BLaER1 treated with 17β-estradiol and CSF1 and Interleukin-3, amounts not matched to agents 10 nM and 100 nM (cell line): ENCODE data around the gene MSX1.

ENCODE experiments used
- H3K27ac ChIP-seq, 11 experiments: shearing (Covaris generic); formaldehyde crosslinking; 2 replicates each; pipeline ENCODE4 v1.8.1; 2022
- H3K27me3 ChIP-seq, 11 experiments: shearing (Covaris generic); formaldehyde crosslinking; 2 replicates each; pipeline ENCODE4 v1.8.1; 2022
- H3K36me3 ChIP-seq, 11 experiments: shearing (Covaris generic); formaldehyde crosslinking; 2 replicates each; pipeline ENCODE4 v1.8.1; 2022
- H3K4me1 ChIP-seq, 10 experiments: shearing (Covaris generic); formaldehyde crosslinking; 2 replicates each; pipeline ENCODE4 v1.8.1; 2022
- H3K4me2 ChIP-seq, 11 experiments: shearing (Covaris generic); formaldehyde crosslinking; 2 replicates each; pipeline ENCODE4 v1.8.1; 2022
- H3K4me3 ChIP-seq, 10 experiments: shearing (Covaris generic); formaldehyde crosslinking; 2 replicates each; pipeline ENCODE4 v1.8.1; 2022
- H3K9ac ChIP-seq, 11 experiments: shearing (Covaris generic); formaldehyde crosslinking; 2 replicates each; pipeline ENCODE4 v1.8.1; 2022
- H3K9me3 ChIP-seq, 11 experiments: shearing (Covaris generic); formaldehyde crosslinking; replicated peaks in 1 of 11; 2 replicates each; pipeline ENCODE4 v1.8.1; 2022
- H4K20me1 ChIP-seq, 11 experiments: shearing (Covaris generic); formaldehyde crosslinking; 2 replicates each; pipeline ENCODE4 v1.8.1; 2022
- Cebpa-rat ChIP-seq, 11 experiments: shearing (Covaris generic); IDR thresholded peaks; 2 replicates each; pipeline ENCODE4 v1.8.1; 2022

MSX1 gene

GRCh38 chr4:4873203-4873602 is 13.7 kb downstream of the MSX1 start:
- H4K20me1 ChIP-seq, result peaks cover 0 to 63% (median 47%) of the 10 kb centered on the region in 11 experiments; a peak in 16 of 22 replicates
- no peak overlapping the region for H3K9ac ChIP-seq
- peak overlapping the region in 2 of 11 experiments; percentile 35 to 60; a peak in 3 of 22 replicates for H3K4me2 ChIP-seq
- no peak overlapping the region for H3K4me3 ChIP-seq
- TF ChIP-seq Cebpa-rat (IDR thresholded peaks at IDR 0.05), result no peak
- H3K27ac ChIP-seq, result no peak overlapping the region
- peaks cover under 1 to 36% (median 8%) of the 10 kb centered on the region in 10 experiments; a peak in 18 of 20 replicates for H3K4me1 ChIP-seq
- H3K36me3 ChIP-seq, result no peaks in the 10 kb centered on the region
- H3K27me3 ChIP-seq, result peaks cover 76 to 82% (median 78%) of the 10 kb centered on the region in 11 experiments
- H3K9me3 ChIP-seq, result peaks cover 0 to 4% (median 0%) of the 10 kb centered on the region in 11 experiments; a peak in 1 of 22 replicates

DNA sequence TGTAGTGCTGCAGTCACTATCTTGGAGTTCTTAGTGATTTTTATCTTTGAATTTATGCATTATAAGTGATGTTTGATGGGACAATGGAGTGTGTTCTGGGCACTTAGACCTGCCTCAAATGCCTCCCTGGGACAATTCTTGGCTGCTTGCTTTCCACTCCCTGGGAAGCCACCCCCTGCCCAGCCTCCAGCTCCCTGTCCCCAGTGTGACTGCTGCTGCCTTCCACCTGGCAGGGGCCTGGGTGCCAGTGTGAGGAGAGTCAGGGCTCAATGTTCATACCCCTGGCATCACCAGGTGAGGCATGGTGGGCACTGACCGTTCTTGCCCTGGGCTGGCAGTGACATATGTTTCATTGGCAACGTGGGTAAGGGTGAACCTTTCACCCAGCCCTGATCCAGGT is 14.8 kb downstream of the MSX1 start:
- Histone ChIP-seq H3K4me2 (no peak overlapping the region), H3K9ac (no peak overlapping the region), H3K4me3 (no peak overlapping the region), H3K9me3 (peaks cover 0 to 4% (median 0%) of the 10 kb centered on the region in 11 experiments; a peak in 1 of 22 replicates), H3K27ac (no peak overlapping the region), H3K4me1 (peaks cover 7 to 36% (median 15%) of the 10 kb centered on the region in 10 experiments), H3K27me3 (peaks cover 65 to 72% (median 68%) of the 10 kb centered on the region in 11 experiments), H4K20me1 (peaks cover 0 to 55% (median 39%) of the 10 kb centered on the region in 11 experiments; a peak in 16 of 22 replicates), H3K36me3 (no peaks in the 10 kb centered on the region)
- TF ChIP-seq Cebpa-rat (IDR thresholded peaks at IDR 0.05), result no peak

GRCh38 chr4:4875147-4875546 is 15.7 kb downstream of the MSX1 start:
- Histone ChIP-seq H3K4me3 (no peak overlapping the region), H3K9ac (no peak overlapping the region), H3K27ac (no peak overlapping the region), H3K9me3 (peaks cover 0 to 2% (median 0%) of the 10 kb centered on the region in 11 experiments; a peak in 1 of 22 replicates), H3K4me1 (peaks cover 7 to 29% (median 15%) of the 10 kb centered on the region in 10 experiments), H3K27me3 (peaks cover 56 to 63% (median 59%) of the 10 kb centered on the region in 11 experiments), H3K4me2 (0 out of 22 replicates have a peak overlapping the region, but pooled peaks of 1 of the 11 experiments have one; percentile 4), H3K36me3 (no peaks in the 10 kb centered on the region), H4K20me1 (peaks cover 0 to 46% (median 30%) of the 10 kb centered on the region in 11 experiments; a peak in 16 of 22 replicates)
- no peak for TF ChIP-seq Cebpa-rat (IDR thresholded peaks at IDR 0.05)

DNA sequence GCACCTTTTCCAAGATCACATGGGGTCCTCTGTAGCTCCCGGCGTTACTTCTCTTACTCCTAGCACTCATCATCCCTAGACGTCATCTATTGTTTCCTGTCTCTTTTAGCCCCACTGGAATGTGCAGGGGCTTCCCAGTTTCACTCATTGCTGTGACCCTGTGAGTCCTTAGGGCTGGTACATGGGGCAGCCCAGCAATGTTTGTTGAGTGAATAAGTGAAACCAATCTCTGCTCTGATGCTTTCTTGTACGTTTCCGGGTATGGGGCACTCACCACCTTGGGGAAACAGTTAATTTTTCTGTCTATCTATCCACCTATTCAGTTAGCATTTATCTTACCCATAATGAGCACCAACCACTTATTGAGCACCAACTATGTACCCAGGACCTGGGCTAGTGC is 16.1 kb downstream of the MSX1 start:
- Histone ChIP-seq H3K4me1 (peaks cover 7 to 26% (median 15%) of the 10 kb centered on the region in 10 experiments), H4K20me1 (peaks cover 0 to 42% (median 26%) of the 10 kb centered on the region in 11 experiments; a peak in 16 of 22 replicates), H3K4me2 (no peak overlapping the region), H3K9ac (no peak overlapping the region), H3K27me3 (peaks cover 52 to 58% (median 54%) of the 10 kb centered on the region in 11 experiments), H3K9me3 (no peaks in the 10 kb centered on the region), H3K27ac (no peak overlapping the region), H3K36me3 (no peaks in the 10 kb centered on the region), H3K4me3 (no peak overlapping the region)
- no peak for TF ChIP-seq Cebpa-rat (IDR thresholded peaks at IDR 0.05)

- peaks cover 37 to 43% (median 39%) of the 10 kb centered on the region in 11 experiments for H3K27me3 ChIP-seq
- H3K4me3 ChIP-seq, result no peak overlapping the region
- H4K20me1 ChIP-seq, result peaks cover 0 to 27% (median 11%) of the 10 kb centered on the region in 11 experiments; a peak in 14 of 22 replicates
- H3K4me2 ChIP-seq, result no peak overlapping the region
- H3K9me3 ChIP-seq, result no peaks in the 10 kb centered on the region
- H3K36me3 ChIP-seq, result no peaks in the 10 kb centered on the region
- no peak overlapping the region for H3K9ac ChIP-seq
- peaks cover 10 to 16% (median 13%) of the 10 kb centered on the region in 10 experiments; a peak in 17 of 20 replicates for H3K4me1 ChIP-seq
- no peak for TF ChIP-seq Cebpa-rat (IDR thresholded peaks at IDR 0.05)
- H3K27ac ChIP-seq, result no peak overlapping the region
Measured at GRCh38 chr4:4876945-4877661, 17.6 kb downstream of the MSX1 start.

- no peaks in the 10 kb centered on the region for H3K36me3 ChIP-seq
Measured at GRCh38 chr4:4880492-4880891, 21.0 kb downstream of the MSX1 start.

DNA sequence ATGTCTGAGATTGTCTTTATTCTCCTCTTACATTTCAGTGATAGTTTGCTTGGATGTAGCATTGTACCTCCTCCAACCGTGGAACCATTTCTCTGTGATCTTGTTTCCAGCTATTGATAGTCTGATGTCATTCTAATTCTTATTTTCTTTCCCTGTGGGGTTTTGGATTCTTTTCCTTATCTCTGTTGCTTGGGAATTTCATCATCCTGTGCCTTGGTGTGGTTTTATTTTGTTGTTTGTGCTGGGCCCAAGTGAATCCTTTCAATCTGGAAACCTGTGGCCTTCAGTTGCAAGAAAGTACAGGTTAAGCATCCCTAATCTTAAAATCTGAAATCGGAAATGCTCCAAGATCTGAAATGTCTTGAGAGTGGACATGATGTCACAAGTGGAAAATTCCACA is 22.0 kb downstream of the MSX1 start:
- no peak for TF ChIP-seq Cebpa-rat (IDR thresholded peaks at IDR 0.05)

More at GRCh38 chr4:4880492-4880891, 21.0 kb downstream of the MSX1 start:
- TF ChIP-seq Cebpa-rat (IDR thresholded peaks at IDR 0.05), result no peak
- Histone ChIP-seq H4K20me1 (no peaks in the 10 kb centered on the region), H3K9ac (no peak overlapping the region), H3K4me2 (no peak overlapping the region), H3K9me3 (no peaks in the 10 kb centered on the region), H3K4me3 (no peak overlapping the region), H3K27me3 (peaks cover 3 to 9% (median 5%) of the 10 kb centered on the region in 11 experiments), H3K27ac (no peak overlapping the region), H3K4me1 (peaks cover 0 to 16% (median 13%) of the 10 kb centered on the region in 10 experiments; a peak in 14 of 20 replicates)

GRCh38 chr4:4884611-4885010 is 25.1 kb downstream of the MSX1 start:
- TF ChIP-seq Cebpa-rat (IDR thresholded peaks at IDR 0.05), result no peak
- H3K4me1 ChIP-seq, result peaks cover 0 to 7% (median 5%) of the 10 kb centered on the region in 10 experiments; a peak in 10 of 20 replicates
- H3K27ac ChIP-seq, result no peak overlapping the region
- H3K9ac ChIP-seq, result no peak overlapping the region
- H3K4me2 ChIP-seq, result no peak overlapping the region
- no peaks in the 10 kb centered on the region for H3K9me3 ChIP-seq
- H4K20me1 ChIP-seq, result no peaks in the 10 kb centered on the region
- H3K27me3 ChIP-seq, result no peaks in the 10 kb centered on the region
- no peak overlapping the region for H3K4me3 ChIP-seq
- no peaks in the 10 kb centered on the region for H3K36me3 ChIP-seq

More for the DNA sequence above, 22.0 kb downstream of the MSX1 start:
- Histone ChIP-seq H3K9me3 (no peaks in the 10 kb centered on the region), H3K36me3 (no peaks in the 10 kb centered on the region), H3K4me1 (peaks cover 0 to 16% (median 13%) of the 10 kb centered on the region in 10 experiments; a peak in 14 of 20 replicates), H3K4me2 (peak overlapping the region in 5 of 11 experiments; percentile 2 to 37 (median 20); a peak in 3 of 22 replicates), H3K9ac (no peak overlapping the region), H4K20me1 (no peaks in the 10 kb centered on the region), H3K27me3 (no peaks in the 10 kb centered on the region), H3K27ac (no peak overlapping the region), H3K4me3 (no peak overlapping the region)

DNA sequence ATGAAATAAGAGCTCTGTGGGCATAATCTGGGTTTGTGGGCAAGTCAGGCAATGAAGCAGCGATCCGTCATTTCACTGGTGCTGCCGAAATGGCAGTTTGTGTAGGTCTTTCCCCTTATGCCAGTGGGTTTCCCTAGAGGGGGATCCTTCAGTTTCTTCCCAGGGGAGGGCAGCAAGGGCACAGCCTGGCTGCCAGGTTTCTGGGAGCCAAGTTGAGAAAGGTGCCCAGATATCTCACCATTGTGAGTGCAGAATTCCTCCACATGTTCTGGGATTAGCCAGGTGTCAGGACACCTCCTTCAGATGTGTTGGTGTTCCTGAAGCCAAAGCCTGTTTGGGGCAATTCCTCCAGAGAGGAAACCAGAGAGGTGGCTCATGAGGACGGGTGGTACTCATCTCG is 28.0 kb downstream of the MSX1 start:
- Histone ChIP-seq H4K20me1 (no peaks in the 10 kb centered on the region), H3K27me3 (no peaks in the 10 kb centered on the region), H3K4me1 (peaks cover 0 to 5% (median 0%) of the 10 kb centered on the region in 10 experiments; a peak in 3 of 20 replicates), H3K4me3 (no peak overlapping the region), H3K36me3 (no peaks in the 10 kb centered on the region), H3K9me3 (no peaks in the 10 kb centered on the region), H3K4me2 (peak overlapping the region in 1 of 11 experiments; percentile 24; a peak in 2 of 22 replicates), H3K9ac (no peak overlapping the region), H3K27ac (no peak overlapping the region)
- TF ChIP-seq Cebpa-rat (IDR thresholded peaks at IDR 0.05), result no peak
